ENCODE results near the gene RADIL. TPM values are rescaled to one million over a fixed set of nuclear protein-coding genes. Genes with fewer than 3 reads are reported as not detected.

The RADIL gene
- total RNA-seq, 1 experiment from 2014 or later, result 5.6 TPM

DNA sequence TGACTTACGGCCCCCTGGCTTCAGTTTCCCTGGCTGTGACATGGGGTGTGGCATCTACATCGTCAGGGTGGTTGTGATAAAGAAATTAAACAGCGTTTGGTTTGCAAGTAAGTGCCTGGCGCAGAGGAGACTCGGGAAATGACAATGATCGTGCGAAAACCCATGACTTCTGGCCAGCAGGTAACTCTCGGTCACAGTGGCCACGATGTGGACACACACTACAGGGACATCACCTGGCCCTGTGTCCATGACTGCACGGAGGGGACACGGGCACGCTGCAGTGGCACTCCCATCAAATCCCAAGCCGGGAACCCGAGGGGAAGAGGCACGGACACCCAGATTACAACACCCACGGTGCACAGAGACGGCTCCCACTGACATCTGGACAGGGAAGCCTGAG, 50.3 kb downstream of the RADIL start:
- Histone ChIP-seq H3K27ac (ENCODE audit: low read length) (no peak overlapping the region), H3K36me3 (ENCODE audit: low read depth, low read length) (no peaks in the 10 kb centered on the region), H3K79me2 (ENCODE audit: low read length) (no peaks in the 10 kb centered on the region), H3K4me3 (ENCODE audit: low read length) (no peak overlapping the region), H3K4me2 (ENCODE audit: low read length) (no peak overlapping the region), H3K9me3 (ENCODE audit: low read length) (no peaks in the 10 kb centered on the region), H4K20me1 (ENCODE audit: low read length) (no peaks in the 10 kb centered on the region), H3K9me2 (replicated peaks; ENCODE audit: low read length) (no peaks in the 10 kb centered on the region), H3F3A (ENCODE audit: low read length, unreplicated experiment) (no peaks in the 10 kb centered on the region), H3K9ac (ENCODE audit: low read length) (no peak overlapping the region), H2AFZ (ENCODE audit: low read length) (no peak overlapping the region), H3K4me1 (ENCODE audit: insufficient read depth, low read length) (no peaks in the 10 kb centered on the region), H3K27me3 (ENCODE audit: low read length) (no peaks in the 10 kb centered on the region)
- no peak for DNase-seq
- intact Hi-C loops (cut with micrococcal nuclease), result no loop called here
- CTCF ChIA-PET, result no interaction called here
- BruUV-seq (replicated peaks), result no TSS peak
- TF ChIP-seq EZH2 (IDR thresholded peaks at IDR 0.05; ENCODE audit: low read length, unreplicated experiment), result no peak
- TF ChIP-seq EZH2phosphoT487 (IDR thresholded peaks at IDR 0.05; ENCODE audit: borderline replicate concordance, low read length), result no peak
- TF ChIP-seq, protein P1, sequence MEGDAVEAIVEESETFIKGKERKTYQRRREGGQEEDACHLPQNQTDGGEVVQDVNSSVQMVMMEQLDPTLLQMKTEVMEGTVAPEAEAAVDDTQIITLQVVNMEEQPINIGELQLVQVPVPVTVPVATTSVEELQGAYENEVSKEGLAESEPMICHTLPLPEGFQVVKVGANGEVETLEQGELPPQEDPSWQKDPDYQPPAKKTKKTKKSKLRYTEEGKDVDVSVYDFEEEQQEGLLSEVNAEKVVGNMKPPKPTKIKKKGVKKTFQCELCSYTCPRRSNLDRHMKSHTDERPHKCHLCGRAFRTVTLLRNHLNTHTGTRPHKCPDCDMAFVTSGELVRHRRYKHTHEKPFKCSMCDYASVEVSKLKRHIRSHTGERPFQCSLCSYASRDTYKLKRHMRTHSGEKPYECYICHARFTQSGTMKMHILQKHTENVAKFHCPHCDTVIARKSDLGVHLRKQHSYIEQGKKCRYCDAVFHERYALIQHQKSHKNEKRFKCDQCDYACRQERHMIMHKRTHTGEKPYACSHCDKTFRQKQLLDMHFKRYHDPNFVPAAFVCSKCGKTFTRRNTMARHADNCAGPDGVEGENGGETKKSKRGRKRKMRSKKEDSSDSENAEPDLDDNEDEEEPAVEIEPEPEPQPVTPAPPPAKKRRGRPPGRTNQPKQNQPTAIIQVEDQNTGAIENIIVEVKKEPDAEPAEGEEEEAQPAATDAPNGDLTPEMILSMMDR (conservative IDR thresholded peaks at IDR 0.05; ENCODE audit: low read depth, low read length), result no peak
- no peak for ATAC-seq
- POLR2A ChIA-PET (ENCODE audit: unreplicated experiment), result no interaction called here

DNA sequence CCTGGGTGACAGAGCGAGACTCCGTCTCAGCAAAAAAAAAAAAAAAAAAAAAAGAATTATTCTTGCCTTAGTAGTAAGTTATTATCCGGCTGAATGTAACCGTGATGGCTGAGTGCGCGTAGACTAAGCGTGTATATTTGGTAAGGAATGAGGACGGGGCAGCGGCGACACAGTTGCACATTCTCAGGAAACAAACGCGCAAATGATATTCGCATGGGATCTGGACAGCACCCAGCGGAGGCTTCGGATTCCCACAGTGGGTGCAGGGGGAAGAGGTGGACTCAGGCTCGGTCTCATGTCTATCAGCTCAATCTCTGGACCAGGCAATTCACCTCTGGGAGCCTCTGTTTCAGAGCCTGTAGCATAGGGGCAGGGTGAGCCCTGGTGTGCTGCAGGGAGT, 50.8 kb downstream of the RADIL start:
- DNase-seq (no peak), ATAC-seq (no peak)
- POLR2A ChIA-PET (ENCODE audit: unreplicated experiment), result no interaction called here
- Histone ChIP-seq H3K4me1 (ENCODE audit: insufficient read depth, low read length) (no peaks in the 10 kb centered on the region), H3F3A (ENCODE audit: low read length, unreplicated experiment) (no peaks in the 10 kb centered on the region), H3K9me2 (replicated peaks; ENCODE audit: low read length) (no peaks in the 10 kb centered on the region), H4K20me1 (ENCODE audit: low read length) (no peaks in the 10 kb centered on the region), H3K9me3 (ENCODE audit: low read length) (no peaks in the 10 kb centered on the region), H3K9ac (ENCODE audit: low read length) (no peak overlapping the region), H3K4me2 (ENCODE audit: low read length) (no peak overlapping the region), H3K27ac (ENCODE audit: low read length) (no peak overlapping the region), H3K4me3 (ENCODE audit: low read length) (no peak overlapping the region), H3K36me3 (ENCODE audit: low read depth, low read length) (no peaks in the 10 kb centered on the region), H2AFZ (ENCODE audit: low read length) (no peak overlapping the region), H3K79me2 (ENCODE audit: low read length) (no peaks in the 10 kb centered on the region), H3K27me3 (ENCODE audit: low read length) (no peaks in the 10 kb centered on the region)
- TF ChIP-seq EZH2 (IDR thresholded peaks at IDR 0.05; ENCODE audit: low read length, unreplicated experiment) (no peak), EZH2phosphoT487 (IDR thresholded peaks at IDR 0.05; ENCODE audit: borderline replicate concordance, low read length) (no peak)
- TF ChIP-seq, protein P1 (conservative IDR thresholded peaks at IDR 0.05; ENCODE audit: low read depth, low read length), result no peak
- intact Hi-C loops (cut with micrococcal nuclease), result no loop called here
- CTCF ChIA-PET, result no interaction called here
- no TSS peak for BruUV-seq (replicated peaks)

DNA sequence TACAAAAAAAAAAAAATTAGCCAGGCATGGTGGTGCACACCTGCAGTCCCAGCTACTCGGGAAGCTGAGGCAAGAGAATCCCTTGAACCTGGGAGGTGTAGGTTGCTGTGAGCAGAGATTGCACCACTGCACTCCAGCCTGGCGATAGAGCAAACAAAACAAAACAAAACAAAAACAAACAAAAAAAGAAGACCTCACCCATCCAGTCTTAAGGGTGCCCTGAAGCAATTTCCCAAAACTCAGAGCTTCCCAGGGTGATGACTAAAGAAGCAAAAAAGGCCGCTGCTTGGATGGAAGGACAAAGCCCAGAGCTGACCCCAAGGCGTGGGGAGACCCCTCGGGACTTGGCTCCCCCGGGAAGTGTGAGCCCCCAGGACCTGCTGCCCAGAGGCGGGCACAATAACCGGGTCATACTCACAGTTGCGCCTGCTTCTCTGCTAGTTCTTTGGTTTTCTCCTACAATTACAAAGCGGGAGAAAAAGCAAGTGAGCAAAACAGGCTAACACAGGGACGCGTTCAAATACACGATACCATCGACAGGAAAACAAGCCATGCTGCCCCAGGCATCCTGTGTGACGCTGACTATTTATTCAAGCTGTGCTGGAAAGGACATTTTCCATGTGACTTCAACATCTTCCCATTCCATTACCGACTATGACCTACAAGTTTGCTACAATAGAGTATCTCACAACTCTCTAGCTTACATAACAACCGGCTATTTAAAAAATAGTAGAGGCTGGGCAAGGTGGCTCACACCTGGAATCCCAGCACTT, 51.6 kb downstream of the RADIL start:
- H3K9me2 ChIP-seq (replicated peaks; ENCODE audit: low read length), result no peaks in the 10 kb centered on the region
- H3K9ac ChIP-seq (ENCODE audit: low read length), result no peak overlapping the region
- no peak for TF ChIP-seq EZH2phosphoT487 (IDR thresholded peaks at IDR 0.05; ENCODE audit: borderline replicate concordance, low read length)
- TF ChIP-seq EZH2 (IDR thresholded peaks at IDR 0.05; ENCODE audit: low read length, unreplicated experiment), result no peak
- TF ChIP-seq, protein P1 (conservative IDR thresholded peaks at IDR 0.05; ENCODE audit: low read depth, low read length), result no peak
- CTCF ChIA-PET, result interaction anchor here (0.7 kb wide), 1 partner anchor 34 kb away, joined by 3 read pairs; no protein-coding TSS in a partner anchor
- intact Hi-C loops (cut with micrococcal nuclease), result no loop called here
- no peaks in the 10 kb centered on the region for H3K4me1 ChIP-seq (ENCODE audit: insufficient read depth, low read length)
- no peak overlapping the region for H3K4me3 ChIP-seq (ENCODE audit: low read length)
- DNase-seq, result no peak
- no peaks in the 10 kb centered on the region for H4K20me1 ChIP-seq (ENCODE audit: low read length)
- no peaks in the 10 kb centered on the region for H3F3A ChIP-seq (ENCODE audit: low read length, unreplicated experiment)
- no peaks in the 10 kb centered on the region for H3K79me2 ChIP-seq (ENCODE audit: low read length)
- H2AFZ ChIP-seq (ENCODE audit: low read length), result no peak overlapping the region
- H3K27me3 ChIP-seq (ENCODE audit: low read length), result no peaks in the 10 kb centered on the region
- no TSS peak for BruUV-seq (replicated peaks)
- ATAC-seq, result no peak
- H3K27ac ChIP-seq (ENCODE audit: low read length), result no peak overlapping the region
- no peak overlapping the region for H3K4me2 ChIP-seq (ENCODE audit: low read length)
- no peaks in the 10 kb centered on the region for H3K9me3 ChIP-seq (ENCODE audit: low read length)
- H3K36me3 ChIP-seq (ENCODE audit: low read depth, low read length), result no peaks in the 10 kb centered on the region
- POLR2A ChIA-PET (ENCODE audit: unreplicated experiment), result interaction anchor here (0.6 kb wide), 1 partner anchor 52 kb away, joined by 4 read pairs; the partner anchor contains the start of gene RADIL

Data from PC-3 (cell line).